ENCODE data around the gene DENND11.

DENND11 gene

GRCh38 chr7:141686074-141686473, 15.9 kb downstream of the DENND11 start:
- Histone ChIP-seq H3K4me3 (no peak overlapping the region), H3K27ac (no peak overlapping the region)
- TF ChIP-seq CTCF (IDR thresholded peaks at IDR 0.05): no peak
- DNase-seq (ENCODE audit: low spot score): no peak

GRCh38 chr7:141685285-141686023, 16.5 kb downstream of the DENND11 start:
- DNase-seq (ENCODE audit: low spot score): no peak
- no peak overlapping the region for H3K4me3 ChIP-seq
- TF ChIP-seq CTCF (IDR thresholded peaks at IDR 0.05): no peak
- no peak overlapping the region for H3K27ac ChIP-seq

- no peak for TF ChIP-seq CTCF (IDR thresholded peaks at IDR 0.05)
- Histone ChIP-seq H3K27ac (no peak overlapping the region), H3K4me3 (no peak overlapping the region)
- DNase-seq (ENCODE audit: low spot score): no peak
Measured at GRCh38 chr7:141679014-141679413, 23.0 kb downstream of the DENND11 start.

GRCh38 chr7:141676618-141677017, 25.3 kb downstream of the DENND11 start:
- H3K4me3 ChIP-seq: no peak overlapping the region
- DNase-seq (ENCODE audit: low spot score): no peak
- no peak for TF ChIP-seq CTCF (IDR thresholded peaks at IDR 0.05)
- H3K27ac ChIP-seq: no peak overlapping the region

- TF ChIP-seq CTCF (IDR thresholded peaks at IDR 0.05): no peak
- Histone ChIP-seq H3K4me3 (no peak overlapping the region), H3K27ac (no peak overlapping the region)
- no peak for DNase-seq (ENCODE audit: low spot score)
Measured at GRCh38 chr7:141675436-141676215, 26.3 kb downstream of the DENND11 start.

GRCh38 chr7:141674702-141675101, 27.3 kb downstream of the DENND11 start:
- Histone ChIP-seq H3K4me3 (no peak overlapping the region), H3K27ac (no peak overlapping the region)
- no peak for TF ChIP-seq CTCF (IDR thresholded peaks at IDR 0.05)
- no peak for DNase-seq (ENCODE audit: low spot score)

Measured in coronary artery (tissue), 2 donors.